Upper lobe of left lung (tissue), 4 donors: ENCODE measurements around the gene EXOSC5.

Experiments
- EP300 ChIP-seq, 4 donors: sonication (generic); formaldehyde crosslinking; IDR thresholded peaks; one replicate each; pipeline ENCODE4 v1.5.1; 2017; ENCODE audit warnings: antibody characterized with exemption in 4 of 4, control low read depth in 2 of 4
- POLR2A ChIP-seq, 4 donors: fragments of 450-650 bp; IDR thresholded peaks; one replicate each; pipeline ENCODE4 v1.5.1; 2016 to 2017; ENCODE audit warnings: antibody characterized with exemption in 4 of 4, mild to moderate bottlenecking in 2 of 4
- POLR2AphosphoS5 ChIP-seq, 2 donors: sonication (generic); formaldehyde crosslinking; IDR thresholded peaks; one replicate each; pipeline ENCODE4 v1.5.1; 2017; ENCODE audit warnings: antibody characterized with exemption in 2 of 2
- TF ChIP-seq, protein P1 (sequence below), 6 experiments: fragments of 450-650 bp in 4 of 6; fragments of 200-600 bp in 2 of 6; sonication (generic) in 2 of 6; IDR thresholded peaks; one replicate each; pipeline ENCODE4 v1.5.1; 2016 to 2019; ENCODE audit warnings: antibody characterized with exemption in 6 of 6

- TF ChIP-seq POLR2AphosphoS5 (IDR thresholded peaks at IDR 0.05) (no peak), POLR2A (IDR thresholded peaks at IDR 0.05) (no peak), EP300 (IDR thresholded peaks at IDR 0.05) (no peak)
- TF ChIP-seq, protein P1, sequence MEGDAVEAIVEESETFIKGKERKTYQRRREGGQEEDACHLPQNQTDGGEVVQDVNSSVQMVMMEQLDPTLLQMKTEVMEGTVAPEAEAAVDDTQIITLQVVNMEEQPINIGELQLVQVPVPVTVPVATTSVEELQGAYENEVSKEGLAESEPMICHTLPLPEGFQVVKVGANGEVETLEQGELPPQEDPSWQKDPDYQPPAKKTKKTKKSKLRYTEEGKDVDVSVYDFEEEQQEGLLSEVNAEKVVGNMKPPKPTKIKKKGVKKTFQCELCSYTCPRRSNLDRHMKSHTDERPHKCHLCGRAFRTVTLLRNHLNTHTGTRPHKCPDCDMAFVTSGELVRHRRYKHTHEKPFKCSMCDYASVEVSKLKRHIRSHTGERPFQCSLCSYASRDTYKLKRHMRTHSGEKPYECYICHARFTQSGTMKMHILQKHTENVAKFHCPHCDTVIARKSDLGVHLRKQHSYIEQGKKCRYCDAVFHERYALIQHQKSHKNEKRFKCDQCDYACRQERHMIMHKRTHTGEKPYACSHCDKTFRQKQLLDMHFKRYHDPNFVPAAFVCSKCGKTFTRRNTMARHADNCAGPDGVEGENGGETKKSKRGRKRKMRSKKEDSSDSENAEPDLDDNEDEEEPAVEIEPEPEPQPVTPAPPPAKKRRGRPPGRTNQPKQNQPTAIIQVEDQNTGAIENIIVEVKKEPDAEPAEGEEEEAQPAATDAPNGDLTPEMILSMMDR (IDR thresholded peaks at IDR 0.05): no peak
Observed at GRCh38 chr19:41422955-41423354, 25.8 kb upstream of the EXOSC5 start.
